ENCODE data around the gene GUCA2B. TPM values are rescaled to one million over a fixed set of nuclear protein-coding genes. Genes with fewer than 3 reads are reported as not detected.

The GUCA2B gene
- not detected for polyA plus RNA-seq

DNA sequence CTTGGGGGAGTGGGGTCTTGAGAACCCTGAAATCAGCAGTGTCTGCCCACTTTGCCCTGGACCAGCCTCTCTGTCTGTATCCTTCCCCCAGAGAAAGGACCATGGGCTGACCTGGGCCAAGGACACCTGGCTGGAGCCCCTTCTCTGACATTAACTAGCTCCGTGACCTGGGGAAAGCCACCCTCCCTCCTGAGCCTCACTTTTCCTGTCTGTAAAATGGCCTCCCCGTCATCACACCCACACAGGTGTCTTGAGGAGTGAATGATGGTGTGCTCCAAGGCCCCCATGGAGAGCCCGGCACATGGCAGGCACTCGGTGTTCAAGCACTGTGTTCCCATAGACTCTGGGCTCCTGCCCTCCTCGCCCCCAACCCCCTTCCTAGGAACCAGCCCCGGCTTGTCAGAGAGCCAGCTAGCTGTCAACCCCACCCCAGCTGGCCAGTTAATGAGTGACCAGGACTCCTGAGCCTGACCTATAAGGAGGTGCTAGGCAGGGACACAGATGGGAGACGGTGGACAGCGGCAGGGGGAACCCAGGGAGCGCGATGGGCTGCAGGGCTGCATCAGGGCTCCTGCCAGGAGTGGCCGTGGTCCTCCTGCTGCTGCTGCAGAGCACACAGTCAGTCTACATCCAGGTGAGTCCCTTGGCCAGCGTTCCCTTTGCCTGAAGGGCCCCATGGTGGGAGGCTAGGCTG is at the start of gene GUCA2B:
Gene GUCA2B (plus strand): TSS at position 504 of the 694 bp plus-strand sequence. CDS start 41 bp downstream, at position 545.
- no peaks in the 10 kb centered on the region for H3K9me3 ChIP-seq (ENCODE audit: control insufficient read depth in 2 of 2, insufficient read depth in 1 of 2, low read depth in 1 of 2, low read length in 1 of 2)
- no peaks in the 10 kb centered on the region for H3K27me3 ChIP-seq (ENCODE audit: control insufficient read depth in 1 of 2, insufficient read depth in 2 of 2, low read length in 2 of 2)
- no peaks in the 10 kb centered on the region for H3K36me3 ChIP-seq (ENCODE audit: control insufficient read depth in 2 of 2, insufficient read depth in 2 of 2, low read length in 1 of 2)
- no peak within 1 kb of the TSS for H3K4me3 ChIP-seq (ENCODE audit: low read depth in 1 of 2, low read length in 2 of 2)
- 78 to 90% methylated on average over 12 of the region's 12 CpGs for WGBS, 2 donors
- peaks cover 0 to 8% of the 10 kb centered on the region in 2 donors for H3K4me1 ChIP-seq (ENCODE audit: control insufficient read depth in 2 of 2, insufficient read depth in 2 of 2, low read length in 1 of 2)
- H3K27ac ChIP-seq (ENCODE audit: low read depth in 2 of 2, low read length in 1 of 2), result no peak within 1 kb of the TSS

DNA sequence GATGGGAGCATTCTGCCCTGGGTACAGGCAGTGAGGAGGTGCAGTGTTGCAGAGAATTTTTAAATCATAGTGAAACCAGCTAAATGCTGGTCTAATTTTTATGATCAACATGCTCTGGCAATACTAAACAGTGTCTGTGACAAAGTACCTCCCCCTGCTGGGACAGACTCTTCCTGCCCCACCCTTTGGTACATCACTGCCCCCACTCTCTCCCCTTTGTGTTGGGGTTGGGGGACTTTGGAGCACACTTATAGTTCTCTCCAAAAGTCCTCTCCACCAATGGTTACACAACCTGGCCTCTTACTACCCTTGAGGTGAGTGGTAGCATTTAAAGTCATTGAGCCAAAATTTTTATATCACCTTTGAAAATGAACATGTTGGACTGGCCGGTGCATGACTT is 48.2 kb upstream of the GUCA2B start:
- Histone ChIP-seq H3K27me3 (ENCODE audit: control insufficient read depth in 1 of 2, insufficient read depth in 2 of 2, low read length in 2 of 2) (no peaks in the 10 kb centered on the region), H3K36me3 (ENCODE audit: control insufficient read depth in 2 of 2, insufficient read depth in 2 of 2, low read length in 1 of 2) (no peaks in the 10 kb centered on the region), H3K9me3 (ENCODE audit: control insufficient read depth in 2 of 2, insufficient read depth in 1 of 2, low read depth in 1 of 2, low read length in 1 of 2) (no peaks in the 10 kb centered on the region), H3K4me1 (ENCODE audit: control insufficient read depth in 2 of 2, insufficient read depth in 2 of 2, low read length in 1 of 2) (no peaks in the 10 kb centered on the region), H3K4me3 (ENCODE audit: low read depth in 1 of 2, low read length in 2 of 2) (no peak overlapping the region), H3K27ac (ENCODE audit: low read depth in 2 of 2, low read length in 1 of 2) (no peak overlapping the region)
- 88 to 95% methylated on average over 1 of the region's 1 CpG for WGBS, 2 donors

DNA sequence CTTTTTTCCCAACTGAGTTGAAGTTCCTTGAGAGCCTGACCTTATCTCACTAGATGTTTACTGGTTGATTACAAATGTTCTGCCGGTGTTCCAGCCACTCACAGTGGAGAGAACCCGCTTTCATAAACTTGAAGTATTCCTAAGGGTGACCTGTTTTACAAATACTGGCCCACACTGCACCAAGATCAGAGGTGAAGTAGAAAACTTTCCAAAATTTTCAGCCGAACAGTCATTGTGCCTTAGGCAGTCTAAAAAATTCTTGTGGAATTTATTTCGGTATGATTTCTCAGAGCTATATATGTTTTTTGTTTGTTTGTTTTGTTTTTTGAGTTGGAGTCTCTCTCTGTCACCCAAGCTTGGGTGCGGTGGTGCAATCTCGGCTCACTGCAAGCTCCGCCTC is 44.9 kb upstream of the GUCA2B start:
- WGBS, 2 donors, result 80 to 87% methylated on average over 7 of the region's 7 CpGs
- no peak overlapping the region for H3K4me3 ChIP-seq (ENCODE audit: low read depth in 1 of 2, low read length in 2 of 2)
- H3K36me3 ChIP-seq (ENCODE audit: control insufficient read depth in 2 of 2, insufficient read depth in 2 of 2, low read length in 1 of 2), result no peaks in the 10 kb centered on the region
- H3K27ac ChIP-seq (ENCODE audit: low read depth in 2 of 2, low read length in 1 of 2), result no peak overlapping the region
- H3K27me3 ChIP-seq (ENCODE audit: control insufficient read depth in 1 of 2, insufficient read depth in 2 of 2, low read length in 2 of 2), result no peaks in the 10 kb centered on the region
- no peaks in the 10 kb centered on the region for H3K4me1 ChIP-seq (ENCODE audit: control insufficient read depth in 2 of 2, insufficient read depth in 2 of 2, low read length in 1 of 2)
- no peaks in the 10 kb centered on the region for H3K9me3 ChIP-seq (ENCODE audit: control insufficient read depth in 2 of 2, insufficient read depth in 1 of 2, low read depth in 1 of 2, low read length in 1 of 2)

DNA sequence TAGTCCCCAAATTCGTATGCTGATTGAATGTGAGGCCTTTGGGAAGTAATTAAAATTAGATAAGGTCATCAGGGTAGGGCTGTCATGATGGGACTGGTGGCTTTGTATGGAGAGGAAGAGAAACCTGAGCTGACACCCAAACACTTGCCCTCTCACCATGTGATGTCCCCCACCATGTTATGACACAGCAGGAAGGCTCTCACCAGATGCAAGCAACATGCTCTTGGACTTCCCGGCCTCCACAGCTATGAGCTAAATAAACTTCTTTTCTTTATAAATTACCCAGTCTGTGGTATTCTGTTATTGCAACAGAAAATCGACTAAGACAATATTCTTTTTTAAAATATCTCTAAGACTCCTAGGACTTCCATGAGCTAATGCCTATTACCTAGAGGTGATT is 43.6 kb upstream of the GUCA2B start:
- Histone ChIP-seq H3K36me3 (ENCODE audit: control insufficient read depth in 2 of 2, insufficient read depth in 2 of 2, low read length in 1 of 2) (no peaks in the 10 kb centered on the region), H3K27me3 (ENCODE audit: control insufficient read depth in 1 of 2, insufficient read depth in 2 of 2, low read length in 2 of 2) (no peaks in the 10 kb centered on the region), H3K9me3 (ENCODE audit: control insufficient read depth in 2 of 2, insufficient read depth in 1 of 2, low read depth in 1 of 2, low read length in 1 of 2) (no peaks in the 10 kb centered on the region), H3K4me1 (ENCODE audit: control insufficient read depth in 2 of 2, insufficient read depth in 2 of 2, low read length in 1 of 2) (no peaks in the 10 kb centered on the region), H3K4me3 (ENCODE audit: low read depth in 1 of 2, low read length in 2 of 2) (no peak overlapping the region), H3K27ac (ENCODE audit: low read depth in 2 of 2, low read length in 1 of 2) (no peak overlapping the region)
- WGBS, 2 donors, result 83% methylated on average over 3 of the region's 3 CpGs

DNA sequence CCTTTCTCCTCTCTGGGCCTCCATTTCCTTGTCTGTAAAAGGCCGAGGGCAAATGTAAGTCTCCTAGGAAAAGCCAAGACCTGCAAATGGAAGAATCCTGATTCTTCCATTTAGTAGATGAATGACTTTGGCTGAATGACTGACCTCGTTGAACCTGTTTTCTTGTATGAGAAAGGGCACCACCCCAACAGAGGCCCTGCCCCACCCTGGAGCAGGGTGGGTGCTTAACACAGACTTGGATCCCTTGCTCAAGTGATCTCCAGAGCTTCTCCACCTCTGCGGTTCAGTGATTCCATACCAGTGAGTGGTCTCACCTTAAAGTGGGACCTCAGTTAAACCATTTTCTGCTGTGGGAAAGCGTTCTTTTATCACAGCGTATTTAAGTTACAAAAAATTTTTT is 39.0 kb upstream of the GUCA2B start:
- Histone ChIP-seq H3K36me3 (ENCODE audit: control insufficient read depth in 2 of 2, insufficient read depth in 2 of 2, low read length in 1 of 2) (no peaks in the 10 kb centered on the region), H3K4me3 (ENCODE audit: low read depth in 1 of 2, low read length in 2 of 2) (no peak overlapping the region), H3K27ac (ENCODE audit: low read depth in 2 of 2, low read length in 1 of 2) (no peak overlapping the region), H3K9me3 (ENCODE audit: control insufficient read depth in 2 of 2, insufficient read depth in 1 of 2, low read depth in 1 of 2, low read length in 1 of 2) (no peaks in the 10 kb centered on the region), H3K27me3 (ENCODE audit: control insufficient read depth in 1 of 2, insufficient read depth in 2 of 2, low read length in 2 of 2) (no peaks in the 10 kb centered on the region), H3K4me1 (ENCODE audit: control insufficient read depth in 2 of 2, insufficient read depth in 2 of 2, low read length in 1 of 2) (no peaks in the 10 kb centered on the region)
- 62 to 77% methylated on average over 5 of the region's 5 CpGs for WGBS, 2 donors

DNA sequence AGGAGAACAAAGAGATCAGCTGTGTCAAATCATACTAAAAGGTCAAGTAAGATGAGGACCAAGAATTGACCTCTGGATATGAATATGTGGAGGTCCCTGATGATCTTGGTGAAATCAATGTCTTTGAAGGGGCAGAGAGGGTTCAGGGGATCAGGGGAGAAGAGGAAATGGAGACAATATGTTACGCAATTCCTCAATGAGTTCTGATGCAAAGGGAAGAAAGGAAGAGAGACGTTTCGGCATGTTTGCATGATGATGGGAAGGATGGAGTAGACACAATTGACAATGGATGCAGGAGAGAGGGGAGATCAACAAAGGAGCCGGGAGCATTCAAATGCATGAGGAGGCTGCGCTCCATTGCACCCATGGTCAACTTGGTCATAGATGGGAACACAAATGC is 36.0 kb upstream of the GUCA2B start:
- Histone ChIP-seq H3K4me1 (ENCODE audit: control insufficient read depth in 2 of 2, insufficient read depth in 2 of 2, low read length in 1 of 2) (no peaks in the 10 kb centered on the region), H3K36me3 (ENCODE audit: control insufficient read depth in 2 of 2, insufficient read depth in 2 of 2, low read length in 1 of 2) (no peaks in the 10 kb centered on the region), H3K27ac (ENCODE audit: low read depth in 2 of 2, low read length in 1 of 2) (no peak overlapping the region), H3K4me3 (ENCODE audit: low read depth in 1 of 2, low read length in 2 of 2) (no peak overlapping the region), H3K9me3 (ENCODE audit: control insufficient read depth in 2 of 2, insufficient read depth in 1 of 2, low read depth in 1 of 2, low read length in 1 of 2) (no peaks in the 10 kb centered on the region), H3K27me3 (ENCODE audit: control insufficient read depth in 1 of 2, insufficient read depth in 2 of 2, low read length in 2 of 2) (no peaks in the 10 kb centered on the region)
- 79 to 84% methylated on average over 5 of the region's 5 CpGs for WGBS, 2 donors

DNA sequence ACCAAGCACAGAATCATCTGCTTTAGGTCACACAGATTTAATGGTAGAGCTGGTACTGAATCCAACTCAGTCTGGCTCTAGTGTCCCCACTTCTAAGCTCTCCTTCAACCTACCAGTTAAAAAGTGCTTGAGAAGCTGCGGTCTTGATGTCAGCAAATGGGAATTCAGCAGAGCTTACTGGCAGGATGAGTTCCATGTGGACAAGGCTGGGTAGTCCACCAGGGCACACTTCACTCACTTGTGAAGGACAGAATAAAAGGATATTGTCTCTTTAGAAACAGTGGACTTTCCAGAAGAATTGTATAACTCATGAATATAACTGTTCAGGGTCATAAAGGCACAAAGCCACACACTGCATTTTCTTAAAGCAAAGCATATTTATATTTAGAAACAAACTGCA is 35.1 kb upstream of the GUCA2B start:
- Histone ChIP-seq H3K4me3 (ENCODE audit: low read depth in 1 of 2, low read length in 2 of 2) (no peak overlapping the region), H3K9me3 (ENCODE audit: control insufficient read depth in 2 of 2, insufficient read depth in 1 of 2, low read depth in 1 of 2, low read length in 1 of 2) (no peaks in the 10 kb centered on the region), H3K36me3 (ENCODE audit: control insufficient read depth in 2 of 2, insufficient read depth in 2 of 2, low read length in 1 of 2) (no peaks in the 10 kb centered on the region), H3K27ac (ENCODE audit: low read depth in 2 of 2, low read length in 1 of 2) (no peak overlapping the region), H3K4me1 (ENCODE audit: control insufficient read depth in 2 of 2, insufficient read depth in 2 of 2, low read length in 1 of 2) (no peaks in the 10 kb centered on the region), H3K27me3 (ENCODE audit: control insufficient read depth in 1 of 2, insufficient read depth in 2 of 2, low read length in 2 of 2) (no peaks in the 10 kb centered on the region)
- 86 to 90% methylated on average over 1 of the region's 1 CpG for WGBS, 2 donors

DNA sequence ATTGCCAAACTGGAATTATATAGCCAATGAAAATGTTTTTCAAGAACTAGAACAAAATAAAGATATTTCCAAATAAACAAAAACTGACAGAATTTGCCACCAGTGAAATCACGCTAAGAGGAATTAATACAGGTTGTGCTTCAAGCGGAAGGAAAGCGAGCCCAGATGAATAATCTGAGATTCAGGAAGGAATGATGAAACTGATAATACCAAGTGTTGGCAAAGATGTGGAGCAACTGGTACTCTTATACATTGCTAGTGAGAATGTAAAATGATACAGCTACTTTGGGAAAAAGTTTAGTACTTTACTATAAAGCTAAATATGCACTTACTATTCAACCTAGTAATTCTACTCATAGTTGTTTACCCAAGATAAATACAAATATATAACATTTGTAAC is 30.8 kb upstream of the GUCA2B start:
- H3K9me3 ChIP-seq (ENCODE audit: control insufficient read depth in 2 of 2, insufficient read depth in 1 of 2, low read depth in 1 of 2, low read length in 1 of 2), result no peaks in the 10 kb centered on the region
- no peaks in the 10 kb centered on the region for H3K36me3 ChIP-seq (ENCODE audit: control insufficient read depth in 2 of 2, insufficient read depth in 2 of 2, low read length in 1 of 2)
- no peaks in the 10 kb centered on the region for H3K4me1 ChIP-seq (ENCODE audit: control insufficient read depth in 2 of 2, insufficient read depth in 2 of 2, low read length in 1 of 2)
- H3K27me3 ChIP-seq (ENCODE audit: control insufficient read depth in 1 of 2, insufficient read depth in 2 of 2, low read length in 2 of 2), result no peaks in the 10 kb centered on the region
- WGBS, 2 donors, result 97 to 98% methylated on average over 3 of the region's 3 CpGs
- no peak overlapping the region for H3K27ac ChIP-seq (ENCODE audit: low read depth in 2 of 2, low read length in 1 of 2)
- H3K4me3 ChIP-seq (ENCODE audit: low read depth in 1 of 2, low read length in 2 of 2), result no peak overlapping the region

DNA sequence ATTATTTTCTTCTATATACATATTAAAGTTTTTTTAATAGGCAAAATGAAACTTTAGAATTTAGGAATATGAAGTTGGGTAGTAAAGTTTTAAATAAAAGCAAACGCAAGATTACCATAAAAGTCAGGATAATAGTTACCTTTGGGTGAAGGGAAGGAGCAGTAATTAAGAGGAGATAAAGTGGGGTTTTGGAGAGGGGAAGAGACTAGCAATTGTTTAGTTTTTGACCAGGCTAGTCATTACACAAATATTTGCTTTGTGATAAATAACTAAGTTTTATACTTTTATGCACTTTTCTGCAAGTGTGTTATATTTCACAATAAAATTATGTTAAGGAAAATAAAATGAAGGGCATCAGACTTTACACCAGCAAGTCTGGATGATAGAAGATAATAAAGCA is 27.7 kb upstream of the GUCA2B start:
- WGBS, 2 donors, result 66 to 96% methylated on average over 1 of the region's 1 CpG
- Histone ChIP-seq H3K4me1 (ENCODE audit: control insufficient read depth in 2 of 2, insufficient read depth in 2 of 2, low read length in 1 of 2) (no peaks in the 10 kb centered on the region), H3K36me3 (ENCODE audit: control insufficient read depth in 2 of 2, insufficient read depth in 2 of 2, low read length in 1 of 2) (no peaks in the 10 kb centered on the region), H3K9me3 (ENCODE audit: control insufficient read depth in 2 of 2, insufficient read depth in 1 of 2, low read depth in 1 of 2, low read length in 1 of 2) (no peaks in the 10 kb centered on the region), H3K27ac (ENCODE audit: low read depth in 2 of 2, low read length in 1 of 2) (no peak overlapping the region), H3K4me3 (ENCODE audit: low read depth in 1 of 2, low read length in 2 of 2) (no peak overlapping the region), H3K27me3 (ENCODE audit: control insufficient read depth in 1 of 2, insufficient read depth in 2 of 2, low read length in 2 of 2) (no peaks in the 10 kb centered on the region)

DNA sequence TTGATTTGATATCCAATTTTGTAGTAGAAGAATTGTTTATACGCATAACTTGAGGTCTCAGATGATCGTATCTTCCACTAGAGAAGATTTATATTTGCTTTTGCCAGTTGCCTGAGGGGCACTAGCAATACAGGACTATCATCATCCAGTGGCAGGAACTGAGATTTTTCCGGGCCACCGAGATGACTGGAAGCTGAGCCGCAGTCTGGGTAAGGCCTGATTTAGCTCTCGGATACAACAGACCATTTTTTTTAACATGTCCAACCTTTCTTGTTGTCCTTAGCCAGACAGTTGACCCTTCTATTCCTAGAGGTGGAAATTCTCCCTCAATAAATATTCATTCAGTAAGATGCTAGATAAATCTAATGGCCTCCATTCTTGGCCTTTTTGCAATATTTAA is 25.4 kb upstream of the GUCA2B start:
- Histone ChIP-seq H3K4me3 (ENCODE audit: low read depth in 1 of 2, low read length in 2 of 2) (no peak overlapping the region), H3K27ac (ENCODE audit: low read depth in 2 of 2, low read length in 1 of 2) (no peak overlapping the region), H3K9me3 (ENCODE audit: control insufficient read depth in 2 of 2, insufficient read depth in 1 of 2, low read depth in 1 of 2, low read length in 1 of 2) (no peaks in the 10 kb centered on the region), H3K4me1 (ENCODE audit: control insufficient read depth in 2 of 2, insufficient read depth in 2 of 2, low read length in 1 of 2) (no peaks in the 10 kb centered on the region), H3K36me3 (ENCODE audit: control insufficient read depth in 2 of 2, insufficient read depth in 2 of 2, low read length in 1 of 2) (no peaks in the 10 kb centered on the region), H3K27me3 (ENCODE audit: control insufficient read depth in 1 of 2, insufficient read depth in 2 of 2, low read length in 2 of 2) (no peaks in the 10 kb centered on the region)
- 86 to 90% methylated on average over 6 of the region's 6 CpGs for WGBS, 2 donors

All from esophagus (tissue), 2 donors.